ENCODE data around the gene PRKD2.

PRKD2 gene

DNA sequence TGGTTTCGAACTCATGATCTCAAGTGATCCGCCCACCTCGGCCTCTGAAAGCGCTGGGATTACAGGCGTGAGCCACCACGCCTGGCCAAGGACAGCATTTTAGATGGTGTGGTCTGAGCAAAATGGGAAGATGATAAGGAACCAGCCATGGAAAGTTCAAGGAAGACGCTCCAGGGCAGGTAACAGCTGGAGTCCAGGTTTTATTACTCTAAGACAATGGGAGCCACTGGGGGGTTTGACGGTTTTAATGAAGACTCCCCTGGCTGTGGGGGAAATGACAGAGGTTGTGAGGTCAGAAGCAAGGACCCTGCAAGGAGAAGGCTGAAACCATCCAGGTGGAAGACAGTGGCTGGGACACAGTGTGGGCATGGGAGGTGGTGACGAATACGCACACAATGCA is 20.9 kb downstream of the PRKD2 start (continued):
- TF ChIP-seq ZNF830 (tag by site-specific recombination; IDR thresholded peaks at IDR 0.05; ENCODE audit: low read depth) = no peak
- TF ChIP-seq ZNF133 (tag by site-specific recombination; IDR thresholded peaks at IDR 0.05) = no peak
- TF ChIP-seq ZNF155 (tag by site-specific recombination; IDR thresholded peaks at IDR 0.05) = no peak
- no peak for TF ChIP-seq ZBTB7A (tag by site-specific recombination; IDR thresholded peaks at IDR 0.05; ENCODE audit: low read depth)
- no peak for TF ChIP-seq ZNF202 (tag by site-specific recombination; IDR thresholded peaks at IDR 0.05; ENCODE audit: borderline replicate concordance)
- TF ChIP-seq ZBTB1 (tag by site-specific recombination; IDR thresholded peaks at IDR 0.05) = no peak
- TF ChIP-seq ZNF48 (tag by site-specific recombination; IDR thresholded peaks at IDR 0.05) = no peak
- TF ChIP-seq ZNF785 (tag by site-specific recombination; IDR thresholded peaks at IDR 0.05) = no peak
- TF ChIP-seq ZSCAN23 (tag by site-specific recombination; IDR thresholded peaks at IDR 0.05) = no peak
- no peak for TF ChIP-seq HOXC10 (CRISPR knock-in tag; IDR thresholded peaks at IDR 0.05)
- no peak for TF ChIP-seq KLF10 (tag by site-specific recombination; IDR thresholded peaks at IDR 0.05)
- TF ChIP-seq ZNF362 (tag by site-specific recombination; IDR thresholded peaks at IDR 0.05) = no peak
- TF ChIP-seq MZF1 (tag by site-specific recombination; IDR thresholded peaks at IDR 0.05; ENCODE audit: borderline replicate concordance) = no peak
- no peak for TF ChIP-seq ZNF239 (tag by site-specific recombination; IDR thresholded peaks at IDR 0.05)
- TF ChIP-seq HOXA7 (CRISPR knock-in tag; IDR thresholded peaks at IDR 0.05; ENCODE audit: borderline replicate concordance) = no peak

DNA sequence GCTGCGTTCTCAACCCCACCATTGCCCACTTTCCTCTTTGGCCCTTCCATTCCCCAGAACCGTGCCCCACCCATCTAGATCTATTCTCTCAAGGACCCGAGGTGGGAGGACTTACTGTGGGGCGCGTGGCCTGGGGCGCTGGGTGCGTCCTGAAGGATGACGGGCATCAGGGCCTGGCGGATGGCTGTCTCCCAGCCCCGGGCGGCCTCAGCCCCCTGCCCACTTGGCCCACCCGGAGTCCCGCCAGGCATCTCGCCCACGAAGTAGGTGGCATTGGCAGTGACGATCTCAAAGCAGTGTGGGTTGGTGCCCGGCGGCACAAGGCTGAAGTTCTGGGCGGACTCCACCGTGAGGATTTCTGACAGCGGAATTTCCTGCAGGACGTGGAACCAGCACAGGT is 23.2 kb downstream of the PRKD2 start:
- H3K4me1 ChIP-seq (ENCODE audit: control insufficient read depth, insufficient read depth, low read length) = no peaks in the 10 kb centered on the region
- H3K36me3 ChIP-seq (ENCODE audit: control insufficient read depth in 2 of 2, insufficient read depth in 1 of 2, low read length in 2 of 2) = peaks cover 81 to 91% of the 10 kb centered on the region in 2 experiments
- no peak overlapping the region for H3K27ac ChIP-seq (ENCODE audit: extremely low read depth, low read depth, low read length)
- CTCF ChIA-PET = interaction anchor here (4.0 kb wide), 1 partner anchor 9 kb away, joined by 30 read pairs; no protein-coding TSS in a partner anchor
- POLR2A ChIA-PET = no interaction called here
- no peak overlapping the region for H3K4me3 ChIP-seq (ENCODE audit: low read depth, low read length)
- TF ChIP-seq ZNF394 (tag by site-specific recombination; IDR thresholded peaks at IDR 0.05; ENCODE audit: borderline replicate concordance) = no peak
- TF ChIP-seq GLIS2 (tag by site-specific recombination; IDR thresholded peaks at IDR 0.05) = no peak
- no peak for TF ChIP-seq PRDM10 (tag by site-specific recombination; IDR thresholded peaks at IDR 0.05)
- no peak for TF ChIP-seq KLF16 (tag by site-specific recombination; IDR thresholded peaks at IDR 0.05)
- no peak for TF ChIP-seq MYNN (tag by site-specific recombination; IDR thresholded peaks at IDR 0.05; ENCODE audit: borderline replicate concordance)
- TF ChIP-seq, protein P1, sequence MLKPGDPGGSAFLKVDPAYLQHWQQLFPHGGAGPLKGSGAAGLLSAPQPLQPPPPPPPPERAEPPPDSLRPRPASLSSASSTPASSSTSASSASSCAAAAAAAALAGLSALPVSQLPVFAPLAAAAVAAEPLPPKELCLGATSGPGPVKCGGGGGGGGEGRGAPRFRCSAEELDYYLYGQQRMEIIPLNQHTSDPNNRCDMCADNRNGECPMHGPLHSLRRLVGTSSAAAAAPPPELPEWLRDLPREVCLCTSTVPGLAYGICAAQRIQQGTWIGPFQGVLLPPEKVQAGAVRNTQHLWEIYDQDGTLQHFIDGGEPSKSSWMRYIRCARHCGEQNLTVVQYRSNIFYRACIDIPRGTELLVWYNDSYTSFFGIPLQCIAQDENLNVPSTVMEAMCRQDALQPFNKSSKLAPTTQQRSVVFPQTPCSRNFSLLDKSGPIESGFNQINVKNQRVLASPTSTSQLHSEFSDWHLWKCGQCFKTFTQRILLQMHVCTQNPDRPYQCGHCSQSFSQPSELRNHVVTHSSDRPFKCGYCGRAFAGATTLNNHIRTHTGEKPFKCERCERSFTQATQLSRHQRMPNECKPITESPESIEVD (tag by site-specific recombination; IDR thresholded peaks at IDR 0.05) = no peak
- TF ChIP-seq REST (tag by site-specific recombination; IDR thresholded peaks at IDR 0.05) = no peak
- no peak for TF ChIP-seq ZNF121 (tag by site-specific recombination; IDR thresholded peaks at IDR 0.05)
- TF ChIP-seq ZNF221 (tag by site-specific recombination; IDR thresholded peaks at IDR 0.05; ENCODE audit: borderline replicate concordance) = no peak
- no peak for TF ChIP-seq ZNF239 (tag by site-specific recombination; IDR thresholded peaks at IDR 0.05)
- no peak for TF ChIP-seq ZNF670 (tag by site-specific recombination; IDR thresholded peaks at IDR 0.05; ENCODE audit: low read depth)
- no peak for TF ChIP-seq KLF10 (tag by site-specific recombination; IDR thresholded peaks at IDR 0.05)
- no peak for TF ChIP-seq ZNF311 (tag by site-specific recombination; IDR thresholded peaks at IDR 0.05; ENCODE audit: borderline replicate concordance)
- no peak for TF ChIP-seq ZNF211 (tag by site-specific recombination; IDR thresholded peaks at IDR 0.05; ENCODE audit: low read depth)
- TF ChIP-seq ZNF843 (tag by site-specific recombination; IDR thresholded peaks at IDR 0.05) = no peak
- TF ChIP-seq ZNF266 (tag by site-specific recombination; IDR thresholded peaks at IDR 0.05; ENCODE audit: low read depth) = no peak
- TF ChIP-seq ZIC2 (tag by site-specific recombination; IDR thresholded peaks at IDR 0.05) = no peak
- no peaks in the 10 kb centered on the region for H3K9me3 ChIP-seq (ENCODE audit: control insufficient read depth, insufficient read depth, low read depth, low read length)
